Heart left ventricle (tissue), 13 donors: ENCODE results near the gene IFNL4.

Experiments
- CTCF ChIP-seq, 12 donors: fragments of 200-600 bp; sonication (generic) in 4 of 12; IDR thresholded peaks; one replicate each; pipeline versions ENCODE4 v1.5.0 to v1.8.0; 2018 to 2022; ENCODE audit warnings: antibody characterized with exemption in 12 of 12, mild to moderate bottlenecking in 5 of 12
- POLR2A ChIP-seq, 2 donors: fragments of 450-650 bp; IDR thresholded peaks; one replicate each; pipeline ENCODE4 v1.6.1; 2017; ENCODE audit warnings: antibody characterized with exemption in 2 of 2, mild to moderate bottlenecking in 2 of 2, moderate library complexity in 2 of 2
- donor health status: ischemic (EF 13 %, LVEDD 7.1; RV severe dilation, severe dysfunction).
- donor health status: DM: no; HTN: yes; CAD: no.
- donor health status: DM: no; HTN: no; CAD: no.
- donor health status: ischemic (EF 25% LVEDD 6.9; RV normal size, moderate dysfunction).
- donor health status: ischemic (EF 25% LVEDD 5.7; RV mildly dilated, moderate dysfunction).
- donor health status: ischemic (EF 35%, LVEDD 5.7; RV mildly dilated, moderate dysfunction).
- donor health status: nonischemic (EF 11% LVEDD 7.7; RV severe dilation, severe dysfunction).
- donor health status: DM: yes; HTN: yes; CAD: no.
- donor health status: PGD.
- donor health status: ischemic (EF 29% LVEDD 5.4; RV normal size, mild dysfunction).
- donor health status: nonischemic (EF 23%, LVEDD 6.1; RV moderate dilation, normal function).

GRCh38 chr19:39196860-39197562 lies 51.6 kb downstream of the IFNL4 start, which contains the start of gene NCCRP1:
- TF ChIP-seq CTCF (IDR thresholded peaks at IDR 0.05) = no peak
- no peak for TF ChIP-seq POLR2A (IDR thresholded peaks at IDR 0.05)
